Kidney (tissue), 14 donors: ENCODE results near the gene HIVEP3. TPM values are rescaled to one million over a fixed set of nuclear protein-coding genes. Genes with fewer than 3 reads are reported as not detected.

Source experiments
- DNase-seq, 5 donors: peaks; one replicate each; pipeline ENCODE4 v3.0.0-alpha.2; 2013 to 2020
- FAIRE-seq: peaks from 2 replicates; lab custom pipeline; 2012; peaks lifted over from hg19 to GRCh38; lab: Jason Lieb, UNC
- H3K27ac ChIP-seq, 2 donors: one replicate each; pipeline ENCODE4 v1.7.0; 2013; ENCODE audit warnings: low read depth in 2 of 2, low read length in 2 of 2, inconsistent platforms in 1 of 2
- H3K27me3 ChIP-seq: one replicate; pipeline ENCODE4 v1.7.1; 2013; ENCODE audit warnings: low read length, inconsistent platforms; ENCODE audit not compliant: control insufficient read depth, insufficient read depth
- H3K36me3 ChIP-seq, 3 donors: one replicate each; pipeline versions ENCODE4 v1.7.0 to v1.7.1; 2013; ENCODE audit warnings: low read length in 3 of 3, control low read depth in 1 of 3, inconsistent platforms in 1 of 3; ENCODE audit not compliant: insufficient read depth in 3 of 3, control insufficient read depth in 2 of 3
- H3K4me1 ChIP-seq, 3 donors: one replicate each; pipeline versions ENCODE4 v1.7.0 to v1.7.1; 2013; ENCODE audit warnings: low read length in 3 of 3, inconsistent platforms in 1 of 3, low read depth in 1 of 3; ENCODE audit not compliant: control insufficient read depth in 2 of 3, insufficient read depth in 2 of 3
- H3K4me3 ChIP-seq, 3 donors: one replicate each; pipeline versions ENCODE4 v1.7.0 to v1.8.1; 2013; ENCODE audit warnings: low read length in 3 of 3, control low read depth in 1 of 3, inconsistent platforms in 1 of 3
- H3K9ac ChIP-seq, 3 donors: one replicate each; pipeline versions ENCODE4 v1.7.0 to v1.7.1; 2013; ENCODE audit warnings: low read length in 3 of 3, control low read depth in 1 of 3, inconsistent platforms in 1 of 3
- H3K9me3 ChIP-seq, 3 donors: one replicate each; pipeline versions ENCODE4 v1.7.0 to v1.7.1; 2013; ENCODE audit warnings: low read length in 3 of 3, control low read depth in 1 of 3, inconsistent platforms in 1 of 3; ENCODE audit not compliant: control insufficient read depth in 2 of 3, insufficient read depth in 1 of 3
- intact Hi-C: fragments of 100-400 bp; cut with DNase I; formaldehyde crosslinking; loops from one replicate; pipeline ENCODE4 v1.11.1; 2022
- polyA plus RNA-seq: library from polyadenylated mRNA; stranded (reverse); fragments of 350-450 nt; fragmentation: Illumina TruSeq; extraction: RNeasy Lipid Tissue Mini Kit (QIAGEN cat#74804); gene quantifications from one replicate; pipeline ENCODE4 v1.2.3, GENCODE V29; 2014; ENCODE audit warnings: low read depth, low replicate concordance; ENCODE audit not compliant: insufficient read depth
- total RNA-seq: library from RNA; stranded (reverse); fragmentation: NEBNext Ultra II Directional; extraction: Animal tissue kit (Norgen Biotek cat#: 25700); gene quantifications from one replicate; pipeline ENCODE4 v1.2.1, GENCODE V29; 2021
- TF ChIP-seq, protein P1 (sequence below): IDR thresholded peaks from 3 replicates; pipeline ENCODE4 v1.5.1; 2012; ENCODE audit warnings: mild to moderate bottlenecking, moderate library complexity, borderline replicate concordance; ENCODE audit not compliant: insufficient read depth; ENCODE audit errors: extremely low read depth
- donor health status: control.
- donor health status: control.
- donor health status: control.
- donor health status: control.
- donor health status: control.
- donor health status: DM: yes; HTN: yes; CAD: no.
- donor health status: Normal renal cell carcinoma (clear cell type).

Gene HIVEP3
- total and polyA plus RNA-seq, 2 donors from 2014 or later = 3.5 to 11.0 TPM

DNA sequence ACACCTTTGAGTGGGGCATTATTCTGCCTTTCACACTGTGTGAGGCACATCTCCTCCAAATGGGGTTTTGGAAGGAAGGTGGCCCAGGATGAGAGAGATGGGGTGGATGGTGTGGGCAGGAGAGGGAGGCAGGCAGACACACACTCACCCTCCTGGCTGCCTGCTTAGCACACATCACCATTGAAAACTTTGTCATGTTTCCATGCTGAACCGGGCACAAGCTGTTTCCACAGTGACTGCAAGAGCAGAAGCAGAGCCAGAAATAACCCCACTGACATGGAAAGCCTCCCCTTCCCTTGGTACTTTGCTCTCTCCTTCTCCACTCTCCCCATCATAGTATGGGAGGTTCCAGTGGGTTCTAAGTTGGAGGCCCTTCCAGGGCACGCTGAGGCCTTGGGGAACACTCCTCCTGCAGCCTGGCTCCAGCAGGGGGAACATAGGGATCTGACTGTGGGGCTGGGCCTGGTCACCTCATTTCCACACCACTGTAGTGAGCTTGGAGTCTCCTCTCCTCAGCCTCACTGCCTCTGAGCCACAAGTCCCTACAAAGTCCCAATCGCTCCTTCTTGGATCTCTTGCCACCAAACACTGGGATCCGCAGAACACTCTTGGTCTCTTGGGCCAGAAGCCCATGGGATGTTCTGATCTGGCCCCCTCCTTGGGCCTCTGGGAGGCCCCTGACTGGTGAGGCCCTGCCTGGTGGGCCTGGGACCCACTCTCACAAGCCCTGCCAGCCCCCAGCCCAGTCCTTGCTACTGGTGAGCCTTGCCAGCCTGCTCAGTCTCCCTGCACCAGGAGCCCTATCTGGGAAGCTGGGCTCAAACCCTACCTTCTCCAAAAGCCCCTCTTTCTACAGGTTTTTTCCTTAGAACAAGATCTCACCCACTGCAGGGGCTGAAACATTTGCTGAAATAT lies 271.2 kb downstream of the HIVEP3 start:
- FAIRE-seq = no peak
- no peak for DNase-seq
- H3K27ac ChIP-seq = no peak overlapping the region
- H3K27me3 ChIP-seq = no peaks in the 10 kb centered on the region
- intact Hi-C loops = no loop called here
- H3K4me1 ChIP-seq = peaks cover 0 to 3% (median 0%) of the 10 kb centered on the region in 3 donors
- TF ChIP-seq, protein P1, sequence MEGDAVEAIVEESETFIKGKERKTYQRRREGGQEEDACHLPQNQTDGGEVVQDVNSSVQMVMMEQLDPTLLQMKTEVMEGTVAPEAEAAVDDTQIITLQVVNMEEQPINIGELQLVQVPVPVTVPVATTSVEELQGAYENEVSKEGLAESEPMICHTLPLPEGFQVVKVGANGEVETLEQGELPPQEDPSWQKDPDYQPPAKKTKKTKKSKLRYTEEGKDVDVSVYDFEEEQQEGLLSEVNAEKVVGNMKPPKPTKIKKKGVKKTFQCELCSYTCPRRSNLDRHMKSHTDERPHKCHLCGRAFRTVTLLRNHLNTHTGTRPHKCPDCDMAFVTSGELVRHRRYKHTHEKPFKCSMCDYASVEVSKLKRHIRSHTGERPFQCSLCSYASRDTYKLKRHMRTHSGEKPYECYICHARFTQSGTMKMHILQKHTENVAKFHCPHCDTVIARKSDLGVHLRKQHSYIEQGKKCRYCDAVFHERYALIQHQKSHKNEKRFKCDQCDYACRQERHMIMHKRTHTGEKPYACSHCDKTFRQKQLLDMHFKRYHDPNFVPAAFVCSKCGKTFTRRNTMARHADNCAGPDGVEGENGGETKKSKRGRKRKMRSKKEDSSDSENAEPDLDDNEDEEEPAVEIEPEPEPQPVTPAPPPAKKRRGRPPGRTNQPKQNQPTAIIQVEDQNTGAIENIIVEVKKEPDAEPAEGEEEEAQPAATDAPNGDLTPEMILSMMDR = no peak
- H3K4me3 ChIP-seq = no peak overlapping the region
- H3K9me3 ChIP-seq = no peaks in the 10 kb centered on the region
- H3K36me3 ChIP-seq = no peaks in the 10 kb centered on the region
- no peak overlapping the region for H3K9ac ChIP-seq

DNA sequence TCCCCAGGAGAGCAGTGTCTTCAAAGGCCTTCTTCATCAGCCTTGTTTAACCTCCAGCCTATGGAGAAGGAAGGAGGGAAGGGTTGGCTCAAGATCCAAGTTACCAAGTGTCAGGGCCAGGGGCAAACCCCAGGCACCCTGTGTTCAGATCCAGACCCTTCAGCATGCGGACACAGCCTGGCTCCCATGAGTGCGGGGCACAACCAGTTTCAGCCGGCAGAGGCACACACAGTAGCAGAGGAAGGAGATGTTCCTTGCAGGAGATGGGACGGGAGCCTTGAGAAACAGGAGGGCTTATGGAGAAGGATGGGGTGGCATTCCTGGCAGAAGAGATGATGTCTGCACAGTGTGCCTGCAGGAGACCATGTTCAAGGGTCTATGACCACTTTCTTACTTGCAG lies 272.5 kb downstream of the HIVEP3 start:
- Histone ChIP-seq H3K9me3 (no peaks in the 10 kb centered on the region), H3K9ac (no peak overlapping the region), H3K36me3 (no peaks in the 10 kb centered on the region), H3K27ac (no peak overlapping the region), H3K27me3 (no peaks in the 10 kb centered on the region), H3K4me1 (peaks cover 0 to 3% (median 0%) of the 10 kb centered on the region in 3 donors), H3K4me3 (no peak overlapping the region)
- intact Hi-C loops = no loop called here
- FAIRE-seq (no peak), DNase-seq (no peak)
- TF ChIP-seq, protein P1 = no peak

DNA sequence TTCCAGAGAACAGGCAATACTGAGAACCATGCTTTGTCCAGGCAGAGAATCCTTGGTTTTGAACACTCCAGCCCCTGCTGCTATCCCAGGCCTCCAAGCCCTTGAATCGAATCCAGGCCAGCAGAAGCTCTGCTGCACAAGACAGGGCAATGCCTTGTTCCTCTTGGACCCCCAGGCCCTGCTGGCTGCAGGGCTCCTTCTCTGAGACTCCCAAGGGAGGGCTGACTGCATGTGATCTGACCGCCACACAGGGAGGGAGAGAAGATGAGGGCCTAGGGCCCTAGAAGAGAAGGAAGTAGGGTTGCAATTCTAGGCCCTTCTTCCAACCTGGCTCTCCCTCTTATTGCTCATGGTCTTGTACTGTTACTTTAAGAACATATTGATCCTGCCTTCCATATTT lies 273.7 kb downstream of the HIVEP3 start:
- Histone ChIP-seq H3K36me3 (no peaks in the 10 kb centered on the region), H3K4me1 (peaks cover 0 to 1% (median 0%) of the 10 kb centered on the region in 3 donors), H3K27me3 (no peaks in the 10 kb centered on the region), H3K27ac (no peak overlapping the region), H3K4me3 (no peak overlapping the region), H3K9ac (no peak overlapping the region), H3K9me3 (no peaks in the 10 kb centered on the region)
- no peak for DNase-seq
- FAIRE-seq = no peak
- intact Hi-C loops = no loop called here
- TF ChIP-seq, protein P1 = no peak
